Activated naive CD4-positive, alpha-beta T cell treated with anti-CD3 and anti-CD28 coated beads, Interleukin-2, amount 10 ng/mL, durations not matched to agents 7 days and 5 days (primary cell): ENCODE data around the gene CERK.

ENCODE experiments used
- CTCF ChIA-PET: fragments of 350-600 bp; sonication (Branson Sonifier 250); formaldehyde crosslinking; loops from one replicate; lab custom pipeline; 2021; ENCODE audit warnings: antibody characterized with exemption; lab: Charles Lee
- DNase-seq: peaks from one replicate; pipeline ENCODE4 v3.0.0-alpha.2; 2020
- H3K27ac Mint-ChIP-seq: one replicate; pipeline ENCODE4 v1.8.0; 2021; ENCODE audit warnings: mild to moderate bottlenecking, moderate library complexity, mixed read lengths
- H3K27me3 Mint-ChIP-seq: one replicate; pipeline ENCODE4 v1.8.0; 2021; ENCODE audit warnings: mild to moderate bottlenecking, mixed read lengths
- H3K36me3 Mint-ChIP-seq: one replicate; pipeline ENCODE4 v1.8.0; 2021; ENCODE audit warnings: mixed read lengths
- H3K4me1 Mint-ChIP-seq: one replicate; pipeline ENCODE4 v1.8.0; 2021; ENCODE audit warnings: mixed read lengths
- H3K4me3 Mint-ChIP-seq: one replicate; pipeline ENCODE4 v1.8.0; 2021; ENCODE audit warnings: mild to moderate bottlenecking, moderate library complexity, mixed read lengths
- H3K9me3 Mint-ChIP-seq: one replicate; pipeline ENCODE4 v1.8.0; 2021; ENCODE audit warnings: mixed read lengths

Gene CERK

GRCh38 chr22:46703171-46703995, 34.7 kb downstream of the CERK start:
- no peak for DNase-seq
- Mint-ChIP-seq H3K27ac (no peak overlapping the region), H3K4me1 (no peaks in the 10 kb centered on the region), H3K27me3 (no peaks in the 10 kb centered on the region), H3K36me3 (peaks cover 69% of the 10 kb centered on the region), H3K4me3 (no peak overlapping the region), H3K9me3 (no peaks in the 10 kb centered on the region)
- CTCF ChIA-PET, result no interaction called here

GRCh38 chr22:46701262-46701661, 36.8 kb downstream of the CERK start:
- Mint-ChIP-seq H3K4me3 (no peak overlapping the region), H3K9me3 (no peaks in the 10 kb centered on the region), H3K27me3 (no peaks in the 10 kb centered on the region), H3K4me1 (no peaks in the 10 kb centered on the region), H3K36me3 (peaks cover 59% of the 10 kb centered on the region), H3K27ac (no peak overlapping the region)
- DNase-seq, result no peak
- CTCF ChIA-PET, result no interaction called here

- DNase-seq, result no peak
- Mint-ChIP-seq H3K9me3 (no peaks in the 10 kb centered on the region), H3K4me3 (no peak overlapping the region), H3K36me3 (peaks cover 53% of the 10 kb centered on the region), H3K27me3 (no peaks in the 10 kb centered on the region), H3K27ac (no peak overlapping the region), H3K4me1 (no peaks in the 10 kb centered on the region)
- CTCF ChIA-PET, result no interaction called here
Observed at GRCh38 chr22:46699091-46699490, 39.0 kb downstream of the CERK start.

- no peak for DNase-seq
- Mint-ChIP-seq H3K4me1 (no peaks in the 10 kb centered on the region), H3K27me3 (no peaks in the 10 kb centered on the region), H3K36me3 (peaks cover 47% of the 10 kb centered on the region), H3K27ac (peak overlapping the region; percentile 15), H3K4me3 (no peak overlapping the region), H3K9me3 (no peaks in the 10 kb centered on the region)
- CTCF ChIA-PET, result no interaction called here
Observed at GRCh38 chr22:46697811-46698515, 40.1 kb downstream of the CERK start.

- Mint-ChIP-seq H3K27ac (no peak overlapping the region), H3K4me1 (no peaks in the 10 kb centered on the region), H3K9me3 (no peaks in the 10 kb centered on the region), H3K36me3 (peaks cover 45% of the 10 kb centered on the region), H3K4me3 (no peak overlapping the region), H3K27me3 (no peaks in the 10 kb centered on the region)
- CTCF ChIA-PET, result no interaction called here
- DNase-seq, result no peak
Observed at GRCh38 chr22:46696614-46697013, 41.4 kb downstream of the CERK start.

GRCh38 chr22:46696229-46696518, 41.9 kb downstream of the CERK start:
- CTCF ChIA-PET, result no interaction called here
- Mint-ChIP-seq H3K9me3 (no peaks in the 10 kb centered on the region), H3K27ac (no peak overlapping the region), H3K36me3 (peaks cover 47% of the 10 kb centered on the region), H3K4me1 (no peaks in the 10 kb centered on the region), H3K27me3 (no peaks in the 10 kb centered on the region), H3K4me3 (no peak overlapping the region)
- no peak for DNase-seq

- H3K4me1 Mint-ChIP-seq, result no peaks in the 10 kb centered on the region
- peaks cover 49% of the 10 kb centered on the region for H3K36me3 Mint-ChIP-seq
- no peak for DNase-seq
- H3K4me3 Mint-ChIP-seq, result no peak overlapping the region
- H3K27me3 Mint-ChIP-seq, result no peaks in the 10 kb centered on the region
- no peak overlapping the region for H3K27ac Mint-ChIP-seq
- H3K9me3 Mint-ChIP-seq, result no peaks in the 10 kb centered on the region
- CTCF ChIA-PET, result no interaction called here
Observed at GRCh38 chr22:46695346-46696228, 42.5 kb downstream of the CERK start.

GRCh38 chr22:46694416-46695170, 43.5 kb downstream of the CERK start:
- Mint-ChIP-seq H3K27ac (no peak overlapping the region), H3K27me3 (no peaks in the 10 kb centered on the region), H3K9me3 (no peaks in the 10 kb centered on the region), H3K36me3 (peaks cover 48% of the 10 kb centered on the region), H3K4me3 (no peak overlapping the region), H3K4me1 (no peaks in the 10 kb centered on the region)
- CTCF ChIA-PET, result no interaction called here
- no peak for DNase-seq

GRCh38 chr22:46693634-46694415, 44.2 kb downstream of the CERK start:
- Mint-ChIP-seq H3K4me3 (no peak overlapping the region), H3K9me3 (no peaks in the 10 kb centered on the region), H3K4me1 (peaks cover 3% of the 10 kb centered on the region), H3K27ac (peak overlapping the region; percentile 47), H3K27me3 (no peaks in the 10 kb centered on the region), H3K36me3 (peaks cover 46% of the 10 kb centered on the region)
- no peak for DNase-seq
- CTCF ChIA-PET, result no interaction called here

- H3K4me3 Mint-ChIP-seq, result no peak overlapping the region
- DNase-seq, result no peak
- no peak overlapping the region for H3K27ac Mint-ChIP-seq
- CTCF ChIA-PET, result no interaction called here
- H3K36me3 Mint-ChIP-seq, result peaks cover 42% of the 10 kb centered on the region
- H3K4me1 Mint-ChIP-seq, result peaks cover 8% of the 10 kb centered on the region
- no peaks in the 10 kb centered on the region for H3K27me3 Mint-ChIP-seq
- H3K9me3 Mint-ChIP-seq, result no peaks in the 10 kb centered on the region
Observed at GRCh38 chr22:46691571-46691970, 46.5 kb downstream of the CERK start.

- peaks cover 22% of the 10 kb centered on the region for H3K4me1 Mint-ChIP-seq
Observed at GRCh38 chr22:46690146-46690545, 47.9 kb downstream of the CERK start.

GRCh38 chr22:46688949-46689348, 49.1 kb downstream of the CERK start:
- no peak for DNase-seq
- Mint-ChIP-seq H3K4me3 (no peak overlapping the region), H3K4me1 (peaks cover 33% of the 10 kb centered on the region), H3K27ac (no peak overlapping the region), H3K9me3 (no peaks in the 10 kb centered on the region), H3K27me3 (no peaks in the 10 kb centered on the region), H3K36me3 (peaks cover 54% of the 10 kb centered on the region)
- CTCF ChIA-PET, result interaction anchor here (1.3 kb wide), 1 partner anchor 125 kb away, joined by 4 read pairs; no protein-coding TSS in a partner anchor

More at GRCh38 chr22:46690146-46690545, 47.9 kb downstream of the CERK start:
- no peak for DNase-seq
- no peaks in the 10 kb centered on the region for H3K27me3 Mint-ChIP-seq
- no peaks in the 10 kb centered on the region for H3K9me3 Mint-ChIP-seq
- no peak overlapping the region for H3K27ac Mint-ChIP-seq
- H3K36me3 Mint-ChIP-seq, result peaks cover 52% of the 10 kb centered on the region
- no peak overlapping the region for H3K4me3 Mint-ChIP-seq
- CTCF ChIA-PET, result no interaction called here

- no peak for DNase-seq
- H3K4me3 Mint-ChIP-seq, result no peak overlapping the region
- H3K27ac Mint-ChIP-seq, result no peak overlapping the region
- CTCF ChIA-PET, result interaction anchor here (1.5 kb wide), 1 partner anchor 124 kb away, joined by 9 read pairs; no protein-coding TSS in a partner anchor
- H3K36me3 Mint-ChIP-seq, result peaks cover 51% of the 10 kb centered on the region
- H3K9me3 Mint-ChIP-seq, result no peaks in the 10 kb centered on the region
- H3K27me3 Mint-ChIP-seq, result no peaks in the 10 kb centered on the region
- peaks cover 33% of the 10 kb centered on the region for H3K4me1 Mint-ChIP-seq
Observed at GRCh38 chr22:46687460-46687859, 50.6 kb downstream of the CERK start.
